ENCODE measurements around the gene AIPL1. TPM values are rescaled to one million over a fixed set of nuclear protein-coding genes. Genes with fewer than 3 reads are reported as not detected.

Gene AIPL1
- total RNA-seq, 4 donors from 2014 or later, result not detected

DNA sequence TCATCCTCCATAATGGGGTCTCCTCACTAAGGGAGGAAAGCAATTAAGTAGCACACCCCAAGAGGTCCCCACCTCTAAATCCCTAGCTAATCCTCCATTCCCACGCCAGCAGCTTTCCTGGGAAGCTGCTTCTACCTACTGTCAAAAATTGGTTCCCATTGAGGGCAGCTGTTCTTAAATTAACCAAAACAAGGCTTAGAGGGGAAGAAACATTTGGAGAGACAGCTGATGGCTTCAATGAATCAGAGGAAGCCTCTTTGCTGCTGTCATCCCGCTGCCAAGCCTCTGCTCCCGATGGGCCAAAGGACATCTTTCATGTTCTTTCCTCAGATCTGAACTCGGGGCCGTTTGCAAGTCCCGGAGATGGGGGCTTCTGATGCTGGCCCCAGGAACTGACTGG lies 26.6 kb downstream of the AIPL1 start:
- H3K9me3 ChIP-seq, result peaks cover 0 to 8% (median 0%) of the 10 kb centered on the region in 4 donors
- H3K4me3 ChIP-seq, result no peak overlapping the region
- H3K27me3 ChIP-seq, result no peaks in the 10 kb centered on the region
- H3K4me1 ChIP-seq, result no peaks in the 10 kb centered on the region
- H3K27ac ChIP-seq, result no peak overlapping the region
- no peak for DNase-seq (ENCODE audit: low spot score in 2 of 2)
- 57 to 64% methylated on average over 6 of the region's 6 CpGs for WGBS, 2 donors
- no peaks in the 10 kb centered on the region for H3K36me3 ChIP-seq
- TF ChIP-seq, protein P1, sequence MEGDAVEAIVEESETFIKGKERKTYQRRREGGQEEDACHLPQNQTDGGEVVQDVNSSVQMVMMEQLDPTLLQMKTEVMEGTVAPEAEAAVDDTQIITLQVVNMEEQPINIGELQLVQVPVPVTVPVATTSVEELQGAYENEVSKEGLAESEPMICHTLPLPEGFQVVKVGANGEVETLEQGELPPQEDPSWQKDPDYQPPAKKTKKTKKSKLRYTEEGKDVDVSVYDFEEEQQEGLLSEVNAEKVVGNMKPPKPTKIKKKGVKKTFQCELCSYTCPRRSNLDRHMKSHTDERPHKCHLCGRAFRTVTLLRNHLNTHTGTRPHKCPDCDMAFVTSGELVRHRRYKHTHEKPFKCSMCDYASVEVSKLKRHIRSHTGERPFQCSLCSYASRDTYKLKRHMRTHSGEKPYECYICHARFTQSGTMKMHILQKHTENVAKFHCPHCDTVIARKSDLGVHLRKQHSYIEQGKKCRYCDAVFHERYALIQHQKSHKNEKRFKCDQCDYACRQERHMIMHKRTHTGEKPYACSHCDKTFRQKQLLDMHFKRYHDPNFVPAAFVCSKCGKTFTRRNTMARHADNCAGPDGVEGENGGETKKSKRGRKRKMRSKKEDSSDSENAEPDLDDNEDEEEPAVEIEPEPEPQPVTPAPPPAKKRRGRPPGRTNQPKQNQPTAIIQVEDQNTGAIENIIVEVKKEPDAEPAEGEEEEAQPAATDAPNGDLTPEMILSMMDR (IDR thresholded peaks at IDR 0.05), result no peak
- no peak for TF ChIP-seq POLR2A (IDR thresholded peaks at IDR 0.05)
- TF ChIP-seq EP300 (IDR thresholded peaks at IDR 0.05), result no peak

DNA sequence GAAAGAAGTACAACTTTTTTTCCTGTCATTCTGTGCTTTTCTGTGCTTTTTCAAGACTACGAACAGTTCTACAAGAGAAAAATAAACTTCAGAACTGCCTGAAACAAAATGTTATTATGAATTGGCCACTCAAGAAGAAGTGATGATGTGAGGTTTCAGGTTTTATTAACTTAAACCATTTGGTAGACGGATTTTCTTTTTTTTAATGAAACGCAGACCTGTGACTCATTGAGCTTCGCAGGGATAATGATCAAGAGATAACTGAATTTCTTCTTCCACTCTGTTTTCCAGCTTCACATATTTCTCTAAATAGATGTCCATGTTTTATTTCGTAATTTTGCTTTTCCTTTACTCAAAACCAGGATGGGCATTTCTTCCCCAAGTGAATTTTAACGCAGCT lies 32.7 kb downstream of the AIPL1 start:
- Histone ChIP-seq H3K4me1 (no peaks in the 10 kb centered on the region), H3K4me3 (no peak overlapping the region), H3K27me3 (no peaks in the 10 kb centered on the region), H3K36me3 (no peaks in the 10 kb centered on the region), H3K9me3 (peaks cover 0 to 27% (median 0%) of the 10 kb centered on the region in 4 donors), H3K27ac (no peak overlapping the region)
- WGBS, 2 donors, result 75% methylated on average over 6 of the region's 6 CpGs
- no peak for TF ChIP-seq EP300 (IDR thresholded peaks at IDR 0.05)
- no peak for TF ChIP-seq POLR2A (IDR thresholded peaks at IDR 0.05)
- TF ChIP-seq, protein P1 (IDR thresholded peaks at IDR 0.05), result no peak
- no peak for DNase-seq (ENCODE audit: low spot score in 2 of 2)

DNA sequence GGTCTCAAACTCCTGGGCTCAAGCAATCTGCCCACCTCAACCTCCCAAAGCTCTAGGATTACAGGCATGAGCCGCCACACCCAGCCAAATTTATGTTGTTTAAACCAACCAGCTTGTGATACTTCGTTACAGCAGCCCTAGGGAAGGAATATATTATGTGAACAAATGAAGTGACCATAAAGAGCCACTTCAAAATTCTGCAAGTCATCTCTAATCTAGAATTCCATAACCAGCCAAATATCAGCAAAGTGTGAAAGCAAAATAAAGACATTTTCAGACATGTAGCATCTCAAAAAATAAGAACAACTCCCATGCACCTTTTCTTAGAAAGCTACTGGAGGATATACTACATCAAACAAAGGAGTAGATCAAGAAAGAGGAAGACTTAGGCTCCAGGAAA lies 36.0 kb downstream of the AIPL1 start:
- H3K27ac ChIP-seq, result no peak overlapping the region
- no peaks in the 10 kb centered on the region for H3K27me3 ChIP-seq
- no peaks in the 10 kb centered on the region for H3K36me3 ChIP-seq
- WGBS, 2 donors, result 54 to 75% methylated on average over 2 of the region's 2 CpGs
- no peak for DNase-seq (ENCODE audit: low spot score in 2 of 2)
- no peak overlapping the region for H3K4me3 ChIP-seq
- no peaks in the 10 kb centered on the region for H3K4me1 ChIP-seq
- peaks cover 0 to 27% (median 0%) of the 10 kb centered on the region in 4 donors for H3K9me3 ChIP-seq
- TF ChIP-seq EP300 (IDR thresholded peaks at IDR 0.05) (no peak), POLR2A (IDR thresholded peaks at IDR 0.05) (no peak)
- TF ChIP-seq, protein P1 (IDR thresholded peaks at IDR 0.05), result no peak

DNA sequence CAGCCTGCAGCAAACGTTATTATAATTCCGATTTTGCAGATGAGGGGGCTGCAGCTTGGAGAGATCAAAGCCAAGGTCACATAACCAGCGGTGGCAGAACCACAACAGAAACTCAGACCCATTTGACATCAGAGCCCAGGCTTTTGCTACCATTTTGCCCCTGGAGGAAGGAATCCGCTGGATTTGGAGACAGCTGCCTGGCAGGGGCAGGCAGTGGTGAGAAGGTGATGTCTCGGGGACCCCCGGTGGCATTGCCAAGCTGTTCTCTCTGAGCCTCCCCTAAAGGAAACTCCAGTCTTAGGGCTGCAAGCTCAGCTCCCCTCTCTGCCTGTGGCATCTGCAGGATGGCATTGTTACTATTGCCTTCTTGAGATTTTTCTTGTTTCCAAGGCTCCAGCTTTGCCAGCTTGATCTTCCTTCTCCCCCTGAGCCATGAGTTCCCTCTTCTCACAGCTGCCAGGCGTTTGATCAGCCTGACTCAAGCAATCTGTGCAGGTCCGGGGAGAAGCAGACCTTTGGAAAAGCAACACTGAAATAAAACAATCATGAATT lies 40.8 kb downstream of the AIPL1 start:
- TF ChIP-seq EP300 (IDR thresholded peaks at IDR 0.05) (no peak), POLR2A (IDR thresholded peaks at IDR 0.05) (no peak)
- TF ChIP-seq, protein P1 (IDR thresholded peaks at IDR 0.05), result no peak
- Histone ChIP-seq H3K9me3 (peaks cover 0 to 25% (median 0%) of the 10 kb centered on the region in 4 donors), H3K4me1 (no peaks in the 10 kb centered on the region), H3K4me3 (no peak overlapping the region), H3K27me3 (no peaks in the 10 kb centered on the region), H3K27ac (no peak overlapping the region), H3K36me3 (no peaks in the 10 kb centered on the region)
- no peak for DNase-seq (ENCODE audit: low spot score in 2 of 2)
- WGBS, 2 donors, result 34 to 39% methylated on average over 8 of the region's 8 CpGs

DNA sequence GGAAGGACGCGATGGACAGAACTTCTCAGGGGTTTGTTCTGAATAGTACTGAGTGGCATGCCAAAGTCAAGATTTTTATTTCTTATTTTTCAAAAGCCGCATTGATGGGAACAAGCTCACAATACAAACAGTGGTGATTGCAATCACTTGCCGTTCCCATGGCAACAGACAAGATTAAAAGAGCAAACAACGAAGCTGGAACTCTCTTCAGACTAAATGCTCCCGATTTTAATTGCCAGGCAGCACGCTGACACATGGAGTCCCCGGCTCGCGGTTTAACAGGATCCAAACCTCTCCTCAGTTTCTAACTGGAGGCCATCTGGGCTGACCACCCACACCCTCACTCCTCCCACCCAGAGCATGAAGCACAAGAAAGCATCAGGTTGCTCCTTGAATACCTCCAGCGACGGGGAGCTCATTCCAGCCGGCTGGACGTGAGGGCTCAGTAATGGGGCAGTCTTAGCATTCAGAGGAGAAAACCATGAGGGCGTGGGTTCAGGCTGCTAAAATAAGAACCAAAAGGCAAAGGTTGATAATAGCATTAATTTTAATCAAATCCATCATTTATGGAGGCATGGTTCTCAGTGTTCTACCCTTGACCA lies 41.5 kb downstream of the AIPL1 start:
- WGBS, 2 donors, result 40 to 41% methylated on average over 15 of the region's 15 CpGs
- DNase-seq (ENCODE audit: low spot score in 2 of 2), result no peak
- Histone ChIP-seq H3K4me3 (no peak overlapping the region), H3K36me3 (no peaks in the 10 kb centered on the region), H3K9me3 (peaks cover 0 to 19% (median 0%) of the 10 kb centered on the region in 4 donors), H3K4me1 (no peaks in the 10 kb centered on the region), H3K27me3 (no peaks in the 10 kb centered on the region), H3K27ac (no peak overlapping the region)
- TF ChIP-seq EP300 (IDR thresholded peaks at IDR 0.05) (no peak), POLR2A (IDR thresholded peaks at IDR 0.05) (no peak)
- TF ChIP-seq, protein P1 (IDR thresholded peaks at IDR 0.05), result no peak
